Measurements from ENCODE around the gene MTAP.

The MTAP gene

DNA sequence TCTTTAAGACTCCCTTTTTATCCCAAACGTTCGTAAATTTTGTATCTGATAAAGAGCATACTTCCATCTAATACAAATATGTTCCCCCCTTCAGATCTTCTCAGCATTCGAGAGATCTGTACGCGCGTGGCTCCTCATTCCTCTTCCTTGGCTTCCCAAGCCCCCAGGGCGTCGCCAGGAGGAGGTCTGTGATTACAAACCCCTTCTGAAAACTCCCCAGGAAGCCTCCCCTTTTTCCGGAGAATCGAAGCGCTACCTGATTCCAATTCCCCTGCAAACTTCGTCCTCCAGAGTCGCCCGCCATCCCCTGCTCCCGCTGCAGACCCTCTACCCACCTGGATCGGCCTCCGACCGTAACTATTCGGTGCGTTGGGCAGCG is 171.9 kb downstream of the MTAP start:
- DNase-seq = no peak

- DNase-seq = no peak
Observed at GRCh38 chr9:21974722-21975409, 172.4 kb downstream of the MTAP start.

DNA sequence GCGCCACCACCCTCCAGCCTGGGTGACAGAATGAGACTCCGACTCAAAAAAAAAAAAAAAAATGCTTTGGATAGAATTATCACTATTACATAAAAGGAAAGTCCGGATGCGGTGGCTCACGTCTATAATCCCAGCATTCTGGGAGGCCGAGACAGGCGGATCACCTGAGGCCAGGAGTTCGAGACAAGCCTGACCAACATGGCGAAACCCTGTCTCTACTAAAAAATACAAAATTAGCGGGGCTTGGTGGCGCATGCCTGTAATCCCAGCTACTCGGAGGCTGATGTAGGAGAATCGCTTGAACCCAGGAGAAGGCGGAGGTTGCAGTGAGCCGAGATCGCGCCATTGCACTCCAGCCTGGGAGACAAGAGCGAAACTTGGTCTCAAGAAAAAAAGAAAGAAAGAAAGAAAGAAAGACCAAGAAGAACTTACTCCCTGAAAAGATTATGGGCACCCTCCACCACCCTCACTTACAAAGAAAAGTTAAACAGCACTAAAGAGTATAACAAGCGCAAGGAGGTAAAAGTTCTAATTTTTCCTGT is 174.0 kb downstream of the MTAP start:
- DNase-seq = no peak

GRCh38 chr9:21982391-21982790 is 180.0 kb downstream of the MTAP start:
- no peak for DNase-seq

DNA sequence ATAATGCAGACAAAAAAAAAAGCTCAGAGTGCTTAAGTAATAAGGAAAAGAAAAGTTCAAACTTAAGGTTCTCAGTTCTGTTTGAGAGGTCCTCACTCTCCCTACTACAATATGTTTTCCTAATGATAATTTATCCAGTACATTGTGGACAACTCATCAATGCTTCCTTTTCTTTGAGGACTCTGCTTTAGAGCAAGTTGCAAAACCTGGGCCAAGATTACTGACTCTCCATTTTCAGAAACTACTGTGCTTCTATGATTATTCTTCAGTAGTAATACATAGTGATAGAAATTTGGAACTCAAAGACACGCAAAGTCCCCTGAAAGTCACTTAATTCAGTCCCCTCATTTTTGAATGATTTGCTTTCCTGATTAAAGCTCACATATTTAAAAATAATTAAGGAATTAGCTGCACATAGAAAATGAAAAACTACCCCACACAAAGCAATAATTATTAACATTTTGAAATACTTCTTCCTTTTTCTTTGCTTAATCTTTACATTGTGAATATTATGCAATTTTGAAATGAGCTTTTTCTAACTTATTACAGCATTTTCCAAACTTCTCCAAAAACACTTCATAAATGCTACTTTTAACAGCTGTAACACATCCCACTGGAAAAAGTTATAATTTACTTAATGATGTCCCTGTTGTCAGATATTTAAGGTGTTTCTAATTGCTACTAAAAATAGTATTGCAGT is 180.6 kb downstream of the MTAP start:
- DNase-seq = no peak

- DNase-seq = no peak
Observed at GRCh38 chr9:21983561-21983935, 181.1 kb downstream of the MTAP start.

DNA sequence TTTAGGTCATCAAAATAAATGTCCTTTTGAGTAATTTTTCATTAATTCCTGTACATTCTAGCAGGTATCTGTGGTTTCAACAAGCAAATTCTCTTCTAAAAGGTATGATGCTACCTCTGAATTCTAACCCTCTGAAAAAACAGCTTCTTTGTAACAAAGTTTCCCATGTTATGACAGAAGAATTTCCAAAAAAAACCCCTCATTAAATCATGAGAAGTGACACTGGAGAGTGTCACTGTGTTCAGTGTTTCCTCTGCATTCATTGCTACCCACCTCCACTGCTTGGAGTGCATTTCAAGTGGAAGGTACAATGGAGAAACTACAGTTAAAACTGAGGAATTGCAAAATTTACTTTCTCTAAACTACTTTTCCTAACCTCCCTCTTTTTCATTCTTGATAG is 181.7 kb downstream of the MTAP start:
- DNase-seq = no peak

DNA sequence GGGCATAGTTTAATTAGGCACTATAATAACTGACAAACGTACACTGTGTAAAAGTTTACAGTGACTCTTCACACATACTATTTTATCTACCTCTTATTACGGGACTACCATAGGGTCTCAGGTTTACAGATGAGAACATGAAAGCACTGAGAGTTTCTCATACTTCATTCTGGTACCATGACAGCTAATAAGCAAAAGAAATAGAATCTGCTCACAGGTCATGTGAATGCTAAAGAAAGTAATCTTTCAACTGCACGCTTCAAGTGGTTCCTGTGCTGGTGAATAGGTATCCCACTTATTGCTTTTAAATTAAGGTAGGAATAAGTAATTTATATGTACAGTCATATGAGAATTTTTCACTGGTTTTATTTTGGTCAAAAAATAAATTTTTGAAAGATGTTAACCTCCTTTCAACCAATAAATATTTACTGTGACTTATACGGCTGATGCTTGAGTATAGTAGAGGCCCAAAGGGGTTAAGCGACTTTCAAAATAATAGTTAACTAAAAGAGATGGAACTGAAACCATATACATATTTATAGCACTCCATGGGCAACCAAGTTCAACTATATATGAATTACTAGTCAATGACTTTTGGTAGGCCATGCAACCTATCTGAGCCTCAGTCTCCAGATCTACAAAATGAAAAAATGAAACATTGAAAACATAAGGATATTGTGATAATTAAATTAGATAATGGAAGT is 183.7 kb downstream of the MTAP start:
- no peak for DNase-seq

Data from activated gamma-delta T cell (primary cell).